SKM-1 (cell line): Measurements from ENCODE around the gene ADGB.
A peak's percentile ranks its signal among the peaks of the same experiment; 100 is the strongest.
"Not testable (repeated sequence)": the region's sequence is repeated elsewhere in the genome, so short reads cannot be mapped to it uniquely, and the experiment has no call there.

ENCODE experiments used
- DNase-seq: peaks from one replicate; lab custom pipeline; 2025; ENCODE audit not compliant: unreplicated experiment; lab: John Stamatoyannopoulos, UW

Gene ADGB

GRCh38 chr6:146741609-146742008 is 142.8 kb downstream of the ADGB start:
- no peak for DNase-seq

GRCh38 chr6:146753306-146753705 is 154.5 kb downstream of the ADGB start:
- no peak for DNase-seq

- no peak for DNase-seq
Measured at GRCh38 chr6:146767632-146768031, 168.9 kb downstream of the ADGB start.

DNA sequence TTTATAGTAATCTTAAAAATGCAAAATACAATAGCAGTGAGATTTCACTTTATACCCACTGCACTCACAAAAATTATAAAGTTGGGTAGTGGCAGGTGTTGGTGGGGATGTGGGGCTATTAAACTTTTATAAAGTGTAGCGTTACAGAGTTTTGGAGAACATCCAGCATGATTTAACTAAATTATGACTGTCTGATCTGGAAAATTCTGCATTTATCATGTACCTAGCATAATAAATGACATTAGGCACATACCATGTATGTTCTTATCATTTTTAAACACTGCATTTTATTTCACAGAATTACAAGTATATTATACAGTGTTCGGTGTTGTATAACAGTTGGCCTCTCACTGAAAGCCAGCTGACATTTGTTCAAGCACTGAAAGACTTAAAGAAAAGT is 169.9 kb downstream of the ADGB start:
- DNase-seq, result no peak

DNA sequence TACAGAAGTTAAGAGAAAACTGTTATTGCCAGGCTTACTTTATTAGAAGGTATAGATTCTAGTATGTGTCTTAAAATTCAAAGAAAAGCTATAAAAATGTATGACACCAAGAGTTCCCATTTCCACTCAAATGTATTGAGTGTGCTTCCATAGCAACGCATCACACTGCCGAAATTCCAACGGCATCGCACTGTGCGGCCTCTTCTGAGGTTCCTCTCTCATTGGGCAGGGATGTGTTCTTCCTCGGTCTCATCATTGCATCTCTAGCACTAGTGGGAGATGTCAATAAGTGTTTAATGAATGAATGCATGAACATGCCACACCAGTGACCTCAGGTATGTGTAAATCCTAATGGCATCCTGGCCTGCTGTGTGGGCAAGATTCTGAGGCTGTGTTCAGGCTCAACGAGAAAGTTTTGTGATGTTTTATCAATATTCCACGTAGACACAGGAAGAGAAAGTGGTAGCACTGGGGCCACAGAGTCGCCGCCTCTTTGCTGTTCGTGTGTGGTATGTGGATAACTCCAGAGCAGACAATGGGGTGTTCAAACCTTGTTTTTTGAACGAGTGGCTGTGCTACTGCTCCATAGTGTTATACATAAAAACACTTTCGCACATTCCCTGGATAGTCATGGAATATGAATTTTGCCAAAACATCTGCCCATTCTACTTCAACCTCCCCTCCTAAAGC is 171.6 kb downstream of the ADGB start:
- DNase-seq, result no peak

DNA sequence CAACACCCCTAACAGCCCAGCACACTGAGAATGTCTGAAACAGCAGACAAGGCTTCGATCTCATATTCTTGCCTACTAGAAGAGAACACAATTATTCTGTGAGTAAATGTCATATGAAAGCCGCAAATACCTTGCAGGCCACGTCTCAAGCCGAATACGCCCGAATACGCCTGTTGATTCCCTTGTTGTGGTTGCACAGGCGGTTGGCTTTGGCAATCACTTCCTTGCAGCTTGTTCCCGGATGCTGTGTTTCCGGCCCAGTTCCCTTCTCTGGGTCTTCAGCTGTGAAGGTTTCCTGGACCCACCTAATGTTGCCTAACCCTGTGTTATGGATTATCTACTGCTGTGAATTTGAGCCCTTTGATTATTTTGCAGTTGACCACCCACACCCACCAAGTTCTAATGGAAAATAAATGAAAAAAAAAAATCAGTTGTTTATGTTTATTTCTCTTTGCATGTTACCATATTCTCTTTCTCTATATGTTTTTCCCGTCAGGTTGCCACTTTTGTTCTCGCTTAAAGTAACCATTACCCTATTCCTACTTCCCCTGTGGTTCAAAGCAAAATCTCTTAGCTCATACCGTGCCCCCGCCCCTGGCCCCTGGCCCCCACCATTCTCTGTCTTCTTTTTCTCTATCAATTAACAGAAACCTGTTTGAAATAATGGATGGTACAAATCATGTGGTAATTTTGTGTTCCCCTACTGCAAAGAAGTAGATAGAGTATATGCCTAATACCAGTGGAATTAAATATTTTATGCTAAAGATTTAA is 172.4 kb downstream of the ADGB start:
- DNase-seq, result peak; percentile 42

- DNase-seq, result no peak
Measured at GRCh38 chr6:146775220-146775619, 176.4 kb downstream of the ADGB start.

DNA sequence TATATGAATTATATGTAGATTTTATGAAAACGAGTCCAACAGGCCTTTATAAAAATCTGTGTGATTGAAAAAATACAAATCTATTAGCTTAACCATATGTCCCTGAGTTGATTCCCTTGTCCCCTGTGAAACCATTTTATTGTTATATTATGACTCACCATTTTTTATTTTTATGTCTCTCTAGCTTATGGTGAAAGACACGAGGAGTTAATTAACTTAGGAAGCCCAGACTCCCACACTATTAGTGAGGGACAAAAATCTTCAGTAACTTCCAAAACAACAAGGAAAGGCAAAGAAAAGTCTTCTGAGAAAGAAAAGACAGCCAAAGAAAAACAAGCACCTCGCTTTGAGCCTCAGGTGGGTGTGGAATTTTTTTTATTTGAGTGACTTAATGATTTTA is 183.1 kb downstream of the ADGB start:
- no peak for DNase-seq

DNA sequence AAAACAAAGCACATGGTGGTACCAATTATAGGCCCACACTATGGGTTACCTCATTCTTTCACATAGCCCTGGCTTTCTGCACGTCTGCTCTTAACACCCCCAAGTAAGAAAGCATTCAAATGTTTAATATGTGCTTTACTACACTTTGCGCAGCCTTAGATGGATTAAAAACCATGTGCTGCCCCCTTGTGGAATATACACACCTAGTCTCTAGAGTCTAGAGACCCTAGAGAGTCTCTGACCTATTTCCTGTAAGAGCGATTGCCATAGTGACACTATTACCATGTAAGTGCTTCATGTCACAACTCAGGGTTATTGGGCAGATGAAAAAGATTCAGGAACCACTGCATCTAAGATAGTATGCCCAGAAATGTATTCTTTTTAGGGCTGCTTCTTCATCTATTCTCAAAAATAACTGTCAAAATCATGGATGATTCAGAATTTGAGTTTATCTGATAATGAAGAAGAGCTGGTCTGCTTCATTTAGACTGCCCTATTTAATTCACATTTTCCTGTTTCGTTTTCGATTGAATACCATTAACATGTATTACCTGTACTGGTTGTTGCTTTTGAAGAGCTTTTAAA is 186.3 kb downstream of the ADGB start:
- DNase-seq, result no peak

GRCh38 chr6:146787876-146788508 is 189.2 kb downstream of the ADGB start:
- DNase-seq, result no peak

GRCh38 chr6:146790561-146791091 is 191.9 kb downstream of the ADGB start:
- DNase-seq, result no peak

GRCh38 chr6:146791930-146792329 is 193.2 kb downstream of the ADGB start:
- DNase-seq, result no peak

DNA sequence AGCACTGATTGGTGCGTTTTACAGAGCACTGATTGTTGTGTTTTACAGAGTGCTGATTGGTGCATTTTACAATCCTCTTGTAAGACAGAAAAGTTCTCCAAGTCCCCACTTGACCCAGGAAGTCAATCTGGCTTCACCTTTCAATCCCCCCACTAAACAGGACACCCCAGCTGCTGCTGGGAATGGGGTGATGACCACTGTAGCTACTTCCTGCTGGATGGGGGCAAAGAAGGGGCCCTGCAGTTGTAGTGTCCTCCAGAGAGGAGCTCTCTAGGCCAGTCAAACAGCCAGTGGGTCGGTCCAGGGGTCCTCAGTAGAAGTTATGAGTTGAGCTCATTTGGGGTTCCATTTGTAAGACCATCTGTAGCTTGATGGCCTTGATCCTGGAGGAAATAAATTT is 194.4 kb downstream of the ADGB start:
- DNase-seq, result not testable (repeated sequence)

GRCh38 chr6:146795479-146796133 is 196.8 kb downstream of the ADGB start:
- DNase-seq, result no peak

GRCh38 chr6:146803167-146803566 is 204.4 kb downstream of the ADGB start:
- DNase-seq, result not testable (repeated sequence)

- DNase-seq, result no peak
Measured at GRCh38 chr6:146803601-146804000, 204.8 kb downstream of the ADGB start.

GRCh38 chr6:146805546-146806325 is 207.0 kb downstream of the ADGB start:
- DNase-seq, result no peak

DNA sequence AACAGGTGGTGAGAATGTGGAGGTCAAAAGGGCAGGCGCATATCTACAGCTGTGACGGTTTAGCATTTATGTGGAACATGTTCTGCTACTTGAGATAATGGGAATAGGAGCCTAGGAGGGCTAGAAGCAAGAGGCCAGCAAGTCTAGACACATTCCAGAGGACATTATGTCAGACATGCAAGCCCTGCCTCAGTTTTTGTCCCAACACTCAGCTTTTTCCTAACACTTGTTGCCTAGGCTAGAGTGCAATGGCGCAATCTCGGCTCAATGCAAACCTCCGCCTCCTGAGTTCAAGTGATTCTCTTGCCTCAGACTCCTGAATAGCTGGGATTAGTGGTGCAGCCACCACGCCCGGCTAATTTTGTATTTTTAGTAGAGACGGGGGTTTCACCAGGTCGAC is 210.2 kb downstream of the ADGB start:
- DNase-seq, result not testable (repeated sequence)

GRCh38 chr6:146812811-146813321 is 214.1 kb downstream of the ADGB start:
- DNase-seq, result not testable (repeated sequence)

- DNase-seq, result no peak
Measured at GRCh38 chr6:146813554-146813953, 214.8 kb downstream of the ADGB start.
